ENCODE measurements around the gene PPP1R12B.
"Not testable (repeated sequence)": the region's sequence is repeated elsewhere in the genome, so short reads cannot be mapped to it uniquely, and the experiment has no call there.

DNA sequence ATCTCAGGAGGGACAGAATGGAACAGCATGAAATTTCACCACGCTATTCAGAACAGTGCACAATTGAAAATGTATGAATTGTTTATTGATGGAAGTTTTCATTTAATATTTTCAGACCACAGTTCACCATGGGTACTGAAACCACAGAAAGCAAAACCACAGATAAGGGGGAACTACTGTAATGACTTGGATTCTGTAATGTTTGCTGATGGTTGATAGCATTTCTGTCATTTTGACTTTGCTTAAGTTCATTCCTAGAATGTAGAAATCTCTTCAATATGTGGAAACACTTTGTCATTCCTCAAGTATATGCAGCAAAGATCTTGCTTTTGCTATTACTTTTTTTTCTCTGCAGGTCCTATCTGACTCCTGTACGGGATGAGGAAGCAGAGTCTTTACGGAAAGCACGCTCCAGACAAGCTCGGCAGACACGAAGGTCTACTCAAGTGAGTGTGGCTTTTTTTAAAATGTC is 139.7 kb downstream of the PPP1R12B start:
- not testable (repeated sequence) for TF ChIP-seq POLR2A (IDR thresholded peaks at IDR 0.05)
- TF ChIP-seq, protein P1, sequence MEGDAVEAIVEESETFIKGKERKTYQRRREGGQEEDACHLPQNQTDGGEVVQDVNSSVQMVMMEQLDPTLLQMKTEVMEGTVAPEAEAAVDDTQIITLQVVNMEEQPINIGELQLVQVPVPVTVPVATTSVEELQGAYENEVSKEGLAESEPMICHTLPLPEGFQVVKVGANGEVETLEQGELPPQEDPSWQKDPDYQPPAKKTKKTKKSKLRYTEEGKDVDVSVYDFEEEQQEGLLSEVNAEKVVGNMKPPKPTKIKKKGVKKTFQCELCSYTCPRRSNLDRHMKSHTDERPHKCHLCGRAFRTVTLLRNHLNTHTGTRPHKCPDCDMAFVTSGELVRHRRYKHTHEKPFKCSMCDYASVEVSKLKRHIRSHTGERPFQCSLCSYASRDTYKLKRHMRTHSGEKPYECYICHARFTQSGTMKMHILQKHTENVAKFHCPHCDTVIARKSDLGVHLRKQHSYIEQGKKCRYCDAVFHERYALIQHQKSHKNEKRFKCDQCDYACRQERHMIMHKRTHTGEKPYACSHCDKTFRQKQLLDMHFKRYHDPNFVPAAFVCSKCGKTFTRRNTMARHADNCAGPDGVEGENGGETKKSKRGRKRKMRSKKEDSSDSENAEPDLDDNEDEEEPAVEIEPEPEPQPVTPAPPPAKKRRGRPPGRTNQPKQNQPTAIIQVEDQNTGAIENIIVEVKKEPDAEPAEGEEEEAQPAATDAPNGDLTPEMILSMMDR (IDR thresholded peaks at IDR 0.05) = not testable (repeated sequence)
